GM18505 (cell line): ENCODE data around the gene PFDN2.

Source experiments
- ATAC-seq: cut with Tn5 transposase; IDR thresholded peaks from one replicate; pipeline ENCODE4 v1.9.1; 2021; ENCODE audit not compliant: unreplicated experiment
- POLR2A ChIP-seq: IDR thresholded peaks from 4 replicates; pipeline ENCODE4 v1.6.1; 2011; ENCODE audit warnings: borderline replicate concordance; ENCODE audit not compliant: insufficient read depth, insufficient read length; ENCODE audit errors: extremely low read depth

The PFDN2 gene

GRCh38 chr1:161088587-161089110 is 29.2 kb downstream of the PFDN2 start:
- ATAC-seq: no peak
- TF ChIP-seq POLR2A: no peak

GRCh38 chr1:161086457-161086856 is 31.4 kb downstream of the PFDN2 start:
- TF ChIP-seq POLR2A: no peak
- ATAC-seq: no peak

GRCh38 chr1:161085165-161085564 is 32.7 kb downstream of the PFDN2 start:
- ATAC-seq: no peak
- no peak for TF ChIP-seq POLR2A

GRCh38 chr1:161084597-161084988 is 33.2 kb downstream of the PFDN2 start:
- no peak for ATAC-seq

GRCh38 chr1:161083748-161084596 is 33.9 kb downstream of the PFDN2 start:
- no peak for TF ChIP-seq POLR2A
- no peak for ATAC-seq

More at GRCh38 chr1:161084597-161084988, 33.2 kb downstream of the PFDN2 start:
- no peak for TF ChIP-seq POLR2A

GRCh38 chr1:161082996-161083747 is 34.7 kb downstream of the PFDN2 start:
- no peak for ATAC-seq
- TF ChIP-seq POLR2A: no peak

GRCh38 chr1:161082483-161082882 is 35.4 kb downstream of the PFDN2 start:
- ATAC-seq: no peak
- no peak for TF ChIP-seq POLR2A

GRCh38 chr1:161081519-161081918 is 36.3 kb downstream of the PFDN2 start:
- TF ChIP-seq POLR2A: no peak
- no peak for ATAC-seq

- no peak for TF ChIP-seq POLR2A
- ATAC-seq: no peak
Observed at GRCh38 chr1:161080441-161081405, 37.1 kb downstream of the PFDN2 start.

GRCh38 chr1:161079436-161080110 is 38.3 kb downstream of the PFDN2 start:
- no peak for TF ChIP-seq POLR2A
- no peak for ATAC-seq

- no peak for TF ChIP-seq POLR2A
- no peak for ATAC-seq
Observed at GRCh38 chr1:161077426-161077825, 40.4 kb downstream of the PFDN2 start.

GRCh38 chr1:161076410-161076809 is 41.4 kb downstream of the PFDN2 start:
- no peak for TF ChIP-seq POLR2A
- ATAC-seq: no peak

GRCh38 chr1:161074676-161075368 is 43.0 kb downstream of the PFDN2 start:
- no peak for ATAC-seq
- no peak for TF ChIP-seq POLR2A
